Left ventricle myocardium inferior (tissue), 1 donor: ENCODE measurements around the gene VWA5B2. TPM values are rescaled to one million over a fixed set of nuclear protein-coding genes. Genes with fewer than 3 reads are reported as not detected.

Experiments used
- DNase-seq: peaks from one replicate; pipeline ENCODE4 v3.0.0-alpha.2; 2020
- H3K27ac ChIP-seq: fragments of 200-600 bp; replicated peaks from 2 replicates; pipeline ENCODE4 v1.8.0; 2021
- H3K27me3 ChIP-seq: fragments of 200-600 bp; 2 replicates; pipeline ENCODE4 v1.8.0; 2021; ENCODE audit warnings: low read depth
- H3K36me3 ChIP-seq: fragments of 200-600 bp; 2 replicates; pipeline ENCODE4 v1.8.0; 2021
- H3K4me1 ChIP-seq: fragments of 200-600 bp; 2 replicates; pipeline ENCODE4 v1.8.0; 2021
- H3K4me3 ChIP-seq: fragments of 200-600 bp; 2 replicates; pipeline ENCODE4 v1.8.0; 2021; ENCODE audit warnings: mild to moderate bottlenecking, moderate library complexity
- H3K9me3 ChIP-seq: fragments of 200-600 bp; replicated peaks from 2 replicates; pipeline ENCODE4 v1.8.0; 2021
- CTCF ChIP-seq: fragments of 200-600 bp; IDR thresholded peaks from 2 replicates; pipeline ENCODE4 v1.8.0; 2021; ENCODE audit warnings: antibody characterized with exemption, mild to moderate bottlenecking, borderline replicate concordance
- intact Hi-C: fragments of 100-400 bp; cut with micrococcal nuclease; formaldehyde crosslinking; loops from one replicate; pipeline ENCODE4 v1.11.0; 2022
- total RNA-seq: library from RNA; stranded (reverse); fragmentation: NEBNext Ultra II Directional; extraction: Animal tissue kit (Norgen Biotek cat#: 25700); gene quantifications from one replicate; pipeline ENCODE4 v1.2.1, GENCODE V29; 2021
- donor health status: DM: no; HTN: yes; CAD: no; lungs with severe emphysema.

Gene VWA5B2
- total RNA-seq, 1 donor from 2014 or later = not detected

GRCh38 chr3:184231671-184232070 is 2.3 kb downstream of the VWA5B2 start:
- no peak for DNase-seq
- intact Hi-C loops = no loop called here
- peaks cover 95% of the 10 kb centered on the region for H3K27me3 ChIP-seq
- no peak for TF ChIP-seq CTCF
- H3K4me3 ChIP-seq = no peak overlapping the region
- H3K9me3 ChIP-seq = no peaks in the 10 kb centered on the region
- no peak overlapping the region for H3K27ac ChIP-seq
- H3K4me1 ChIP-seq = peaks cover 23% of the 10 kb centered on the region
- H3K36me3 ChIP-seq = no peaks in the 10 kb centered on the region

GRCh38 chr3:184233127-184233843 is 3.9 kb downstream of the VWA5B2 start:
- no peaks in the 10 kb centered on the region for H3K36me3 ChIP-seq
- no peak for TF ChIP-seq CTCF
- no peak overlapping the region for H3K27ac ChIP-seq
- intact Hi-C loops = no loop called here
- peaks cover 23% of the 10 kb centered on the region for H3K4me1 ChIP-seq
- no peak overlapping the region for H3K4me3 ChIP-seq
- peaks cover 91% of the 10 kb centered on the region for H3K27me3 ChIP-seq
- H3K9me3 ChIP-seq = no peaks in the 10 kb centered on the region
- DNase-seq = no peak

GRCh38 chr3:184234224-184234623 is 4.8 kb downstream of the VWA5B2 start:
- DNase-seq = no peak
- Histone ChIP-seq H3K9me3 (no peaks in the 10 kb centered on the region), H3K4me1 (peaks cover 19% of the 10 kb centered on the region), H3K4me3 (no peak overlapping the region), H3K36me3 (no peaks in the 10 kb centered on the region), H3K27ac (no peak overlapping the region), H3K27me3 (peaks cover 86% of the 10 kb centered on the region)
- TF ChIP-seq CTCF = no peak
- intact Hi-C loops = no loop called here

GRCh38 chr3:184234671-184235380 is 5.4 kb downstream of the VWA5B2 start:
- Histone ChIP-seq H3K27me3 (peaks cover 80% of the 10 kb centered on the region), H3K4me3 (no peak overlapping the region), H3K4me1 (peaks cover 13% of the 10 kb centered on the region), H3K27ac (no peak overlapping the region), H3K9me3 (no peaks in the 10 kb centered on the region), H3K36me3 (no peaks in the 10 kb centered on the region)
- intact Hi-C loops = no loop called here
- TF ChIP-seq CTCF = no peak
- DNase-seq = no peak

- DNase-seq = no peak
- peaks cover 6% of the 10 kb centered on the region for H3K4me1 ChIP-seq
- H3K9me3 ChIP-seq = no peaks in the 10 kb centered on the region
- H3K27ac ChIP-seq = no peak overlapping the region
- peaks cover 73% of the 10 kb centered on the region for H3K27me3 ChIP-seq
- no peaks in the 10 kb centered on the region for H3K36me3 ChIP-seq
- TF ChIP-seq CTCF = no peak
- no peak overlapping the region for H3K4me3 ChIP-seq
- intact Hi-C loops = no loop called here
These were observed 6.1 kb downstream of the VWA5B2 start for GRCh38 chr3:184235381-184236032.
